BE2C (cell line): ENCODE measurements around the gene SAMD14.
A peak's percentile ranks its signal among the peaks of the same experiment; 100 is the strongest.

ENCODE experiments used
- DNase-seq: peaks from one replicate; pipeline ENCODE4 v3.0.0-alpha.2; 2020
- H3K27me3 ChIP-seq: fragments of 250-450 bp; sonication (Bioruptor Pico); 2 replicates; pipeline ENCODE4 v1.5.1; 2020; ENCODE audit warnings: mild to moderate bottlenecking
- H3K36me3 ChIP-seq: fragments of 250-450 bp; sonication (Bioruptor Pico); 2 replicates; pipeline ENCODE4 v1.5.1; 2020; ENCODE audit warnings: mild to moderate bottlenecking
- H3K4me1 ChIP-seq: fragments of 250-450 bp; sonication (Bioruptor Pico); 2 replicates; pipeline ENCODE4 v1.5.1; 2020
- H3K4me3 ChIP-seq: 2 replicates; pipeline ENCODE4 v1.5.1; 2011; ENCODE audit warnings: low read depth, low read length
- H3K9me3 ChIP-seq: fragments of 250-450 bp; sonication (Bioruptor Pico); 2 replicates; pipeline ENCODE4 v1.5.1; 2020
- CTCF ChIP-seq: IDR thresholded peaks from 2 replicates; pipeline ENCODE4 v1.5.1; 2012; ENCODE audit warnings: mild to moderate bottlenecking, low read depth, low read length

The SAMD14 gene

GRCh38 chr17:50078430-50078829 is 51.5 kb downstream of the SAMD14 start:
- Histone ChIP-seq H3K36me3 (no peaks in the 10 kb centered on the region), H3K4me1 (no peaks in the 10 kb centered on the region), H3K27me3 (no peaks in the 10 kb centered on the region), H3K9me3 (no peaks in the 10 kb centered on the region), H3K4me3 (no peak overlapping the region)
- DNase-seq: no peak
- TF ChIP-seq CTCF: no peak

- Histone ChIP-seq H3K36me3 (no peaks in the 10 kb centered on the region), H3K4me1 (no peaks in the 10 kb centered on the region), H3K4me3 (peak overlapping the region; percentile 24), H3K9me3 (no peaks in the 10 kb centered on the region), H3K27me3 (no peaks in the 10 kb centered on the region)
- peak; percentile 48 for DNase-seq
- no peak for TF ChIP-seq CTCF
Observed at GRCh38 chr17:50076591-50077235, 53.2 kb downstream of the SAMD14 start.

GRCh38 chr17:50076221-50076590 is 53.8 kb downstream of the SAMD14 start:
- H3K4me1 ChIP-seq: no peaks in the 10 kb centered on the region
- H3K9me3 ChIP-seq: no peaks in the 10 kb centered on the region
- no peak overlapping the region for H3K4me3 ChIP-seq
- H3K36me3 ChIP-seq: no peaks in the 10 kb centered on the region
- TF ChIP-seq CTCF: no peak
- no peaks in the 10 kb centered on the region for H3K27me3 ChIP-seq
- no peak for DNase-seq

- H3K4me3 ChIP-seq: no peak overlapping the region
- no peak for TF ChIP-seq CTCF
- no peaks in the 10 kb centered on the region for H3K27me3 ChIP-seq
- DNase-seq: no peak
- H3K9me3 ChIP-seq: no peaks in the 10 kb centered on the region
- no peaks in the 10 kb centered on the region for H3K36me3 ChIP-seq
- no peaks in the 10 kb centered on the region for H3K4me1 ChIP-seq
Observed at GRCh38 chr17:50075446-50076032, 54.4 kb downstream of the SAMD14 start.

- TF ChIP-seq CTCF: no peak
- Histone ChIP-seq H3K4me3 (no peak overlapping the region), H3K36me3 (no peaks in the 10 kb centered on the region)
Observed at GRCh38 chr17:50074227-50074626, 55.7 kb downstream of the SAMD14 start.

GRCh38 chr17:50072925-50073324 is 57.0 kb downstream of the SAMD14 start:
- H3K9me3 ChIP-seq: no peaks in the 10 kb centered on the region
- H3K4me1 ChIP-seq: no peaks in the 10 kb centered on the region
- TF ChIP-seq CTCF: no peak
- no peaks in the 10 kb centered on the region for H3K36me3 ChIP-seq
- no peak for DNase-seq
- H3K4me3 ChIP-seq: no peak overlapping the region
- H3K27me3 ChIP-seq: no peaks in the 10 kb centered on the region

More at GRCh38 chr17:50074227-50074626, 55.7 kb downstream of the SAMD14 start:
- Histone ChIP-seq H3K4me1 (no peaks in the 10 kb centered on the region), H3K9me3 (no peaks in the 10 kb centered on the region), H3K27me3 (no peaks in the 10 kb centered on the region)
- no peak for DNase-seq
